HCT116 (cell line): ENCODE data around the gene TCP11. TPM values are rescaled to one million over a fixed set of nuclear protein-coding genes. Genes with fewer than 3 reads are reported as not detected.

Source experiments
- ATAC-seq: fragments of 200-7000 bp; cut with Tn5 transposase; 2 replicates; pipeline ENCODE4 v1.9.1; 2020; ENCODE audit warnings: mild to moderate bottlenecking, moderate library complexity
- BruUV-seq: library from RNA; stranded (reverse); fragments of 400-500 nt; replicated peaks from 2 replicates; lab custom pipeline; 2021; lab: Mats Ljungman, UMichigan
- CTCF ChIA-PET: fragments of 300-600 bp; sonication (Branson Sonifier 250); formaldehyde crosslinking; loops from one replicate; lab custom pipeline; 2021; ENCODE audit warnings: antibody characterized with exemption; lab: Charles Lee
- POLR2A ChIA-PET: fragments of 300-600, 350-600 bp; sonication (Branson Sonifier 250); formaldehyde crosslinking; loops from one replicate; lab custom pipeline; 2021; ENCODE audit warnings: antibody characterized with exemption; lab: Charles Lee
- RAD21 ChIA-PET, 2 experiments: fragments of 300-600 bp; sonication (Branson Sonifier 250); formaldehyde crosslinking; loops; one replicate each; lab custom pipeline; 2023; ENCODE audit warnings: low total read pairs in 2 of 2; ENCODE audit not compliant: uncharacterized antibody in 2 of 2, unreplicated experiment in 2 of 2, low non-redundant PET in 1 of 2; lab: Charles Lee
- DNase-seq: peaks from one replicate; pipeline ENCODE4 v3.0.0-alpha.2; 2010; ENCODE audit warnings: low read depth, low spot score
- H2AFZ ChIP-seq: fragments of 200-600 bp; shearing (Covaris generic), sonication (generic); 2 replicates; pipeline ENCODE4 v1.6.1; 2017; ENCODE audit warnings: low read depth, mixed run types, mixed read lengths, antibody characterized with exemption, low read length; ENCODE audit not compliant: poor library complexity, severe bottlenecking
- H3K27ac ChIP-seq: 2 replicates; pipeline ENCODE4 v1.5.1; 2012; ENCODE audit warnings: low read depth, low read length
- H3K27me3 ChIP-seq: fragments of 200-600 bp; sonication (generic); 2 replicates; pipeline ENCODE4 v1.6.1; 2016; ENCODE audit warnings: mixed run types, low read length, mixed read lengths; ENCODE audit not compliant: insufficient read depth
- H3K36me3 ChIP-seq, 2 experiments: fragments of 200-500 bp in 1 of 2; fragments of 200-600 bp in 1 of 2; sonication (Bioruptor generic) in 1 of 2; sonication (generic) in 1 of 2; 2 replicates each; pipeline versions ENCODE4 v1.5.1 to v1.6.1; 2014 to 2016; ENCODE audit warnings: low read length in 2 of 2, inconsistent platforms in 1 of 2, mixed read lengths in 1 of 2, mixed run types in 1 of 2; ENCODE audit not compliant: insufficient read depth in 2 of 2, control insufficient read depth in 1 of 2
- H3K4me1 ChIP-seq, 2 experiments: fragments of 200-600 bp in 1 of 2; sonication (generic) in 1 of 2; 2 replicates each; pipeline versions ENCODE4 v1.5.1 to v1.6.1; 2012 to 2017; ENCODE audit warnings: low read length in 2 of 2, inconsistent platforms in 1 of 2, mild to moderate bottlenecking in 1 of 2, mixed read lengths in 1 of 2, mixed run types in 1 of 2, moderate library complexity in 1 of 2; ENCODE audit not compliant: insufficient read depth in 2 of 2, control insufficient read depth in 1 of 2
- H3K4me2 ChIP-seq: fragments of 200-600 bp; sonication (generic); 2 replicates; pipeline ENCODE4 v1.6.1; 2017; ENCODE audit warnings: mixed run types, low read length, mixed read lengths
- H3K4me3 ChIP-seq, 2 experiments: fragments of 200-600 bp in 1 of 2; sonication (generic) in 1 of 2; replicated peaks in 1 of 2; 2 replicates each; pipeline ENCODE4 v1.5.1; 2011 to 2016; ENCODE audit warnings: low read length in 2 of 2, control low read depth in 1 of 2, low read depth in 1 of 2, mild to moderate bottlenecking in 1 of 2, mixed read lengths in 1 of 2, mixed run types in 1 of 2
- H3K79me2 ChIP-seq: fragments of 200-600 bp; sonication (generic); 2 replicates; pipeline ENCODE4 v1.6.1; 2017; ENCODE audit warnings: mild to moderate bottlenecking, mixed run types, low read length, moderate library complexity, mixed read lengths; ENCODE audit not compliant: insufficient read depth
- H3K9ac ChIP-seq: fragments of 200-600 bp; sonication (generic); 2 replicates; pipeline ENCODE4 v1.6.1; 2016; ENCODE audit warnings: low read length, mixed read lengths
- H3K9me2 ChIP-seq: fragments of 200-600 bp; sonication (generic), shearing (Covaris generic); 2 replicates; pipeline ENCODE4 v1.6.1; 2017; ENCODE audit warnings: mixed run types, mild to moderate bottlenecking, moderate library complexity; ENCODE audit not compliant: insufficient read depth
- H3K9me3 ChIP-seq, 2 experiments: fragments of 200-500 bp in 1 of 2; fragments of 200-600 bp in 1 of 2; sonication (Bioruptor generic) in 1 of 2; sonication (generic) in 1 of 2; 2 replicates each; pipeline ENCODE4 v1.6.1; 2014 to 2017; ENCODE audit warnings: low read length in 2 of 2, mixed read lengths in 2 of 2, inconsistent platforms in 1 of 2, low read depth in 1 of 2, mild to moderate bottlenecking in 1 of 2, mixed run types in 1 of 2, moderate library complexity in 1 of 2; ENCODE audit not compliant: control insufficient read depth in 1 of 2, insufficient read depth in 1 of 2
- H4K20me1 ChIP-seq: fragments of 200-600 bp; sonication (generic), shearing (Covaris generic); 2 replicates; pipeline ENCODE4 v1.6.1; 2017; ENCODE audit warnings: mixed run types, mild to moderate bottlenecking, moderate library complexity; ENCODE audit not compliant: insufficient read depth
- CBX3 ChIP-seq: IDR thresholded peaks from 2 replicates; pipeline ENCODE4 v1.6.1; 2012; ENCODE audit warnings: low read depth
- CEBPB ChIP-seq: IDR thresholded peaks from 2 replicates; pipeline ENCODE4 v1.6.1; 2012; ENCODE audit warnings: low read depth
- EZH2phosphoT487 ChIP-seq: fragments of 200-600 bp; IDR thresholded peaks from 2 replicates; pipeline ENCODE4 v1.6.1; 2018; ENCODE audit warnings: antibody characterized with exemption, borderline replicate concordance
- FOSL1 ChIP-seq: IDR thresholded peaks from 2 replicates; pipeline ENCODE4 v1.6.1; 2012; ENCODE audit warnings: low read depth
- JUND ChIP-seq: IDR thresholded peaks from 2 replicates; pipeline ENCODE4 v1.6.1; 2012
- POLR2A ChIP-seq: IDR thresholded peaks from 2 replicates; pipeline ENCODE4 v1.7.0; 2011; ENCODE audit warnings: borderline replicate concordance; ENCODE audit not compliant: insufficient read depth, insufficient read length; ENCODE audit errors: extremely low read depth
- POLR2AphosphoS5 ChIP-seq: IDR thresholded peaks from 2 replicates; pipeline ENCODE4 v1.6.1; 2011; ENCODE audit warnings: mild to moderate bottlenecking, low read depth, low read length, moderate library complexity
- RAD21 ChIP-seq: IDR thresholded peaks from 2 replicates; pipeline ENCODE4 v1.6.1; 2012; ENCODE audit warnings: low read depth, mild to moderate bottlenecking
- REST ChIP-seq: IDR thresholded peaks from 2 replicates; pipeline ENCODE4 v1.6.1; 2012; ENCODE audit warnings: low read depth
- SIN3A ChIP-seq: IDR thresholded peaks from 2 replicates; pipeline ENCODE4 v1.6.1; 2012; ENCODE audit warnings: low read depth
- SP1 ChIP-seq: IDR thresholded peaks from 2 replicates; pipeline ENCODE4 v1.6.1; 2012; ENCODE audit warnings: low read depth
- SRF ChIP-seq: IDR thresholded peaks from 2 replicates; pipeline ENCODE4 v1.6.1; 2012; ENCODE audit warnings: low read depth
- TCF7L2 ChIP-seq: IDR thresholded peaks from 2 replicates; pipeline ENCODE4 v1.7.0; 2011; ENCODE audit warnings: borderline replicate concordance, inconsistent platforms; ENCODE audit not compliant: insufficient read depth, insufficient read length; ENCODE audit errors: extremely low read depth
- YY1 ChIP-seq: IDR thresholded peaks from 2 replicates; pipeline ENCODE4 v1.6.1; 2011; ENCODE audit warnings: low read length, low read depth, moderate library complexity, mild to moderate bottlenecking; ENCODE audit not compliant: insufficient replicate concordance; ENCODE audit errors: extremely low read depth
- ZBTB33 ChIP-seq: IDR thresholded peaks from 2 replicates; pipeline ENCODE4 v1.6.1; 2011; ENCODE audit warnings: mild to moderate bottlenecking, low read length, moderate library complexity; ENCODE audit not compliant: insufficient replicate concordance; ENCODE audit errors: extremely low read depth
- ZFX ChIP-seq: fragments of 450-650 bp; IDR thresholded peaks from 2 replicates; pipeline ENCODE4 v1.6.1; 2017
- intact Hi-C: fragments of 100-400 bp; cut with micrococcal nuclease; formaldehyde crosslinking; loops from 2 replicates; pipeline ENCODE4 v1.10.0; 2022
- total RNA-seq: library from RNA; stranded (reverse); gene quantifications from one replicate; pipeline ENCODE4 v1.2.1, GENCODE V29; 2021; ENCODE audit not compliant: unreplicated experiment
- TF ChIP-seq, protein P1 (sequence below), 3 experiments: fragments of 200-600 bp in 1 of 3; sonication (generic) in 1 of 3; IDR thresholded peaks in 2 of 3; conservative IDR thresholded peaks in 1 of 3; 2 replicates each; pipeline ENCODE4 v1.5.1; 2012 to 2017; ENCODE audit warnings: low read depth in 2 of 3, low read length in 2 of 3, antibody characterized with exemption in 1 of 3, borderline replicate concordance in 1 of 3, control low read depth in 1 of 3, mild to moderate bottlenecking in 1 of 3, mixed read lengths in 1 of 3, mixed run types in 1 of 3, moderate library complexity in 1 of 3; ENCODE audit not compliant: insufficient read depth in 1 of 3

TCP11 gene
- total RNA-seq, 1 experiment from 2014 or later = not detected

DNA sequence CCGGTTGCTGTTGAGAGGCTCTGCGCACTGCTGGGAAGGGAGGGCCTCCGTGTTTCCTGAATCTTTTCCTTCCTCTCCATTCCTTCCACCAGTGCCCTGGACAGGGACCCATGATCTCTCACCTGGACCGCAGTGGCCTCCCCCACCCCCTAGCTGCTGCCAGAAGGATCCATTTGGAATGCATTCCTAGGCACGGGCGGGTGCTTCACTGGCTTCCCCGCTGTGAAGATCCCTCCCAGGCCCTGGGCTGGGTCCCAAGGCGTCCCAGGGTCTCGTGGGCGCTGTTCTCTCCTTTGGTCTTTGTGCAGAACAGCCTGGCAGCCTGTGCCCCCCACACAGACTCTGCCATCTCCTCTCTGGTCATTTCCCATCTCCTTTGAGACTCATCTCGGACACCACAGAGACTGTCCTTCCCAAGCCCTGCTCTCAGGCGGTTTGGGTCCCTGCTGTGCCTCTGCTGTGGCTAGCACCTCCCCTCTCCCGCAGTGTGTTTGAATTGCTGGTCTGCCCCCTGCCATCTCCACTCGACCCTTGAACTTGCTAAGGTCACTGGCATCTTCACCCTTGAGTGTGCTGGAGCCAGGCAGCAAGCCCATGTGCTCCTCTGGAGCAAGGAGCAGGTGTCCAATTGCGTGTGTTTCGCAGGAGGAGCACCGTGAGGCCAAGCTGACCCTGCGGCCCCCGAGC, 59.0 kb downstream of the TCP11 start:
- Histone ChIP-seq H3K36me3 (peaks cover 0 to 2% of the 10 kb centered on the region in 2 experiments; a peak in 2 of 4 replicates), H3K9me3 (no peaks in the 10 kb centered on the region), H2AFZ (no peak overlapping the region), H3K79me2 (no peaks in the 10 kb centered on the region), H3K27me3 (no peaks in the 10 kb centered on the region), H4K20me1 (no peaks in the 10 kb centered on the region), H3K9ac (no peak overlapping the region), H3K4me2 (no peak overlapping the region), H3K9me2 (no peaks in the 10 kb centered on the region), H3K27ac (no peak overlapping the region), H3K4me1 (no peaks in the 10 kb centered on the region), H3K4me3 (no peak overlapping the region)
- intact Hi-C loops = no loop called here
- POLR2A ChIA-PET = no interaction called here
- no peak for TF ChIP-seq EZH2phosphoT487
- TF ChIP-seq POLR2A = no peak
- TF ChIP-seq SP1 = no peak
- no peak for TF ChIP-seq SIN3A
- TF ChIP-seq RAD21 = no peak
- TF ChIP-seq FOSL1 = no peak
- TF ChIP-seq REST = no peak
- no peak for TF ChIP-seq ZFX
- no peak for TF ChIP-seq ZBTB33
- TF ChIP-seq, protein P1, sequence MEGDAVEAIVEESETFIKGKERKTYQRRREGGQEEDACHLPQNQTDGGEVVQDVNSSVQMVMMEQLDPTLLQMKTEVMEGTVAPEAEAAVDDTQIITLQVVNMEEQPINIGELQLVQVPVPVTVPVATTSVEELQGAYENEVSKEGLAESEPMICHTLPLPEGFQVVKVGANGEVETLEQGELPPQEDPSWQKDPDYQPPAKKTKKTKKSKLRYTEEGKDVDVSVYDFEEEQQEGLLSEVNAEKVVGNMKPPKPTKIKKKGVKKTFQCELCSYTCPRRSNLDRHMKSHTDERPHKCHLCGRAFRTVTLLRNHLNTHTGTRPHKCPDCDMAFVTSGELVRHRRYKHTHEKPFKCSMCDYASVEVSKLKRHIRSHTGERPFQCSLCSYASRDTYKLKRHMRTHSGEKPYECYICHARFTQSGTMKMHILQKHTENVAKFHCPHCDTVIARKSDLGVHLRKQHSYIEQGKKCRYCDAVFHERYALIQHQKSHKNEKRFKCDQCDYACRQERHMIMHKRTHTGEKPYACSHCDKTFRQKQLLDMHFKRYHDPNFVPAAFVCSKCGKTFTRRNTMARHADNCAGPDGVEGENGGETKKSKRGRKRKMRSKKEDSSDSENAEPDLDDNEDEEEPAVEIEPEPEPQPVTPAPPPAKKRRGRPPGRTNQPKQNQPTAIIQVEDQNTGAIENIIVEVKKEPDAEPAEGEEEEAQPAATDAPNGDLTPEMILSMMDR (IDR thresholded peaks at IDR 0.05 in 2 of 3, conservative IDR thresholded peaks at IDR 0.05 in 1 of 3; ENCODE audit: borderline replicate concordance in 1 of 3, insufficient read depth in 1 of 3, low read depth in 2 of 3, low read length in 2 of 3) = no peak
- no peak for TF ChIP-seq CEBPB
- no peak for TF ChIP-seq SRF
- TF ChIP-seq TCF7L2 = no peak
- no peak for TF ChIP-seq CBX3
- no peak for TF ChIP-seq POLR2AphosphoS5
- TF ChIP-seq JUND = no peak
- no peak for TF ChIP-seq YY1
- no TSS peak for BruUV-seq
- ATAC-seq (no peak), DNase-seq (no peak)
- RAD21 ChIA-PET = no interaction called here
- CTCF ChIA-PET = no interaction called here
